ENCODE measurements around the gene RRP12. TPM values are rescaled to one million over a fixed set of nuclear protein-coding genes. Genes with fewer than 3 reads are reported as not detected.

Gene RRP12
- total and polyA plus RNA-seq, 2 of the 4 experiments (the other 2 are of a cell fraction) = 21.5 to 23.3 TPM

- in situ Hi-C loops (cut with MboI; ENCODE audit: low sequenced_read_pairs) (no loop called here), intact Hi-C loops (cut with micrococcal nuclease) (loop anchor here (5.0 kb wide), 2 partner anchors 144 to 204 kb away; no protein-coding TSS in a partner anchor), dilution Hi-C loops (cut with HindIII; ENCODE audit: low sequenced_read_pairs, unreplicated experiment) (no loop called here)
- Histone ChIP-seq H2AFZ (replicated peaks; ENCODE audit: low read length, poor library complexity) (no peak overlapping the region), H3K9me3 (ENCODE audit: control insufficient read depth, insufficient read depth, low read length) (no peaks in the 10 kb centered on the region), H3K4me1 (ENCODE audit: control insufficient read depth, insufficient read depth, low read length) (no peaks in the 10 kb centered on the region), H3K27me3 (ENCODE audit: control insufficient read depth, insufficient read depth, low read length) (no peaks in the 10 kb centered on the region), H2BK5ac (ENCODE audit: low read depth, low read length, poor library complexity, severe bottlenecking) (no peak overlapping the region), H3K23ac (ENCODE audit: low read depth, low read length) (no peak overlapping the region), H3K4me3 (ENCODE audit: insufficient read depth, low read depth, low read length) (no peak overlapping the region), H3K79me1 (ENCODE audit: low read depth in 1 of 2, low read length in 2 of 2) (no peaks in the 10 kb centered on the region; a peak in 1 of 4 replicates), H3K9me1 (ENCODE audit: insufficient read depth, low read length) (peaks cover 3% of the 10 kb centered on the region; the same call in 1 of the 2 replicates), H3K36me3 (ENCODE audit: control insufficient read depth, insufficient read depth, low read length) (no peaks in the 10 kb centered on the region), H3K27ac (ENCODE audit: insufficient read depth, low read length) (no peak overlapping the region), H2BK20ac (ENCODE audit: low read depth, low read length) (no peak overlapping the region), H4K8ac (ENCODE audit: low read depth in 2 of 2, low read length in 2 of 2) (no peak overlapping the region), H3K4ac (ENCODE audit: low read depth, low read length) (no peak overlapping the region), H3K9ac (ENCODE audit: low read depth, low read length) (no peak overlapping the region), H4K91ac (ENCODE audit: insufficient read depth, low read depth, low read length) (no peak overlapping the region), H3K4me2 (ENCODE audit: low read depth, low read length) (no peak overlapping the region), H4K20me1 (ENCODE audit: insufficient read depth, low read length) (no peaks in the 10 kb centered on the region), H2AK5ac (ENCODE audit: low read depth, low read length) (no peak overlapping the region), H3K18ac (ENCODE audit: low read depth, low read length) (no peak overlapping the region), H2BK120ac (ENCODE audit: low read depth, low read length) (no peak overlapping the region), H3K56ac (ENCODE audit: extremely low read depth, insufficient read depth, low read length) (no peak overlapping the region), H2BK15ac (ENCODE audit: low read depth, low read length) (no peak overlapping the region), H2AK9ac (replicated peaks; ENCODE audit: low read depth, low read length, poor library complexity) (peak overlapping the region; percentile 16), H4K5ac (ENCODE audit: low read depth, low read length) (no peak overlapping the region), H3K14ac (replicated peaks; ENCODE audit: low read depth, low read length) (no peak overlapping the region)
- BruUV-seq (replicated peaks) = no TSS peak
- WGBS, 2 experiments (ENCODE audit: extremely low coverage in 2 of 2, insufficient read length in 1 of 2) = 81% methylated on average over 3 of the region's 10 CpGs; no CpG with 5 or more reads in 1 of the 2 experiments
- ATAC-seq (ENCODE audit: low read depth) (no peak), DNase-seq (no peak)
- TF ChIP-seq ELK1 (IDR thresholded peaks at IDR 0.05; ENCODE audit: borderline replicate concordance, low read depth, low read length) (no peak), NFE2L2 (IDR thresholded peaks at IDR 0.05; ENCODE audit: low read depth, low read length) (no peak), CEBPB (IDR thresholded peaks at IDR 0.05; ENCODE audit: low read depth, low read length) (no peak), RAD21 (IDR thresholded peaks at IDR 0.05; ENCODE audit: low read length) (no peak)
- ChIA-PET CTCF (no interaction called here), POLR2A (ENCODE audit: unreplicated experiment) (no interaction called here)
These were observed 7.4 kb upstream of the RRP12 start for GRCh38 chr10:97408496-97408992.

All from IMR-90 (cell line).